ENCODE results near the gene GALNT17.

DNA sequence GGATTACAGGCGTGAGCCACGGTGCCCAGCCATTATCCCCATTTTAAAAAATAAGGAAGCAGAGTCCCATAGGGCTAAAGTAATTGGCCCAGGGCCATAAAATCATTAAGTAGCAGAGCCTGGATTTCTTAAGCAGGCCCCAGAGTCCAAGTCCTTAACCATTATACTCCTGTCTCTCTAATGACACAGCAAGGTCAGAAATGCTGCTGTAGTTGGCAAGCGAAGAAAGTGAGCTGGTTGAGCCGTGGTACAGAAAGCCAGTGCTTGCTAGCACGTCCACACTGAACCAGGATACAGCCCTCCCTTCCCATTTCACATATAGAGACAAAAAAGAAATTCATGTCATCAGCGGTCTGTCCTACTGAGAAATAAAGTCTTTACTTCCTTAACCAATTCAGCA lies 562.7 kb downstream of the GALNT17 start:
- TF ChIP-seq, protein P1, sequence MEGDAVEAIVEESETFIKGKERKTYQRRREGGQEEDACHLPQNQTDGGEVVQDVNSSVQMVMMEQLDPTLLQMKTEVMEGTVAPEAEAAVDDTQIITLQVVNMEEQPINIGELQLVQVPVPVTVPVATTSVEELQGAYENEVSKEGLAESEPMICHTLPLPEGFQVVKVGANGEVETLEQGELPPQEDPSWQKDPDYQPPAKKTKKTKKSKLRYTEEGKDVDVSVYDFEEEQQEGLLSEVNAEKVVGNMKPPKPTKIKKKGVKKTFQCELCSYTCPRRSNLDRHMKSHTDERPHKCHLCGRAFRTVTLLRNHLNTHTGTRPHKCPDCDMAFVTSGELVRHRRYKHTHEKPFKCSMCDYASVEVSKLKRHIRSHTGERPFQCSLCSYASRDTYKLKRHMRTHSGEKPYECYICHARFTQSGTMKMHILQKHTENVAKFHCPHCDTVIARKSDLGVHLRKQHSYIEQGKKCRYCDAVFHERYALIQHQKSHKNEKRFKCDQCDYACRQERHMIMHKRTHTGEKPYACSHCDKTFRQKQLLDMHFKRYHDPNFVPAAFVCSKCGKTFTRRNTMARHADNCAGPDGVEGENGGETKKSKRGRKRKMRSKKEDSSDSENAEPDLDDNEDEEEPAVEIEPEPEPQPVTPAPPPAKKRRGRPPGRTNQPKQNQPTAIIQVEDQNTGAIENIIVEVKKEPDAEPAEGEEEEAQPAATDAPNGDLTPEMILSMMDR (IDR thresholded peaks at IDR 0.05; ENCODE audit: low read length), result no peak
- TF ChIP-seq EZH2 (optimal IDR thresholded peaks at IDR 0.05; ENCODE audit: low read depth, low read length) (no peak), EZH2phosphoT487 (IDR thresholded peaks at IDR 0.05; ENCODE audit: low read length) (no peak)
